ENCODE results near the gene TRRAP.

Gene TRRAP

GRCh38 chr7:98993024-98993897 lies 114.9 kb downstream of the TRRAP start:
- no peak for DNase-seq

- no peak for DNase-seq
These were observed 116.0 kb downstream of the TRRAP start for GRCh38 chr7:98994046-98994944.

- DNase-seq = no peak
These were observed 116.8 kb downstream of the TRRAP start for GRCh38 chr7:98995111-98995510.

- no peak for DNase-seq
These were observed 117.3 kb downstream of the TRRAP start for GRCh38 chr7:98995523-98996149.

- no peak for DNase-seq
These were observed 117.8 kb downstream of the TRRAP start for GRCh38 chr7:98996150-98996552.

- no peak for DNase-seq
These were observed 119.5 kb downstream of the TRRAP start for GRCh38 chr7:98997846-98998245.

- no peak for DNase-seq
These were observed 120.7 kb downstream of the TRRAP start for GRCh38 chr7:98998821-98999725.

GRCh38 chr7:99000196-99000903 lies 122.0 kb downstream of the TRRAP start:
- DNase-seq = no peak

- DNase-seq = no peak
These were observed 122.7 kb downstream of the TRRAP start for GRCh38 chr7:99000904-99001465.

GRCh38 chr7:99001482-99002147 lies 123.3 kb downstream of the TRRAP start:
- no peak for DNase-seq

- DNase-seq = no peak
These were observed 124.0 kb downstream of the TRRAP start for GRCh38 chr7:99002148-99002826.

GRCh38 chr7:99002827-99003212 lies 124.5 kb downstream of the TRRAP start:
- DNase-seq = no peak

- no peak for DNase-seq
These were observed 125.1 kb downstream of the TRRAP start for GRCh38 chr7:99003419-99003818.

GRCh38 chr7:99004216-99004615 lies 125.9 kb downstream of the TRRAP start:
- no peak for DNase-seq

GRCh38 chr7:99004781-99005500 lies 126.6 kb downstream of the TRRAP start:
- no peak for DNase-seq

GRCh38 chr7:99005776-99006175 lies 127.4 kb downstream of the TRRAP start:
- DNase-seq = no peak

GRCh38 chr7:99006739-99007424 lies 128.6 kb downstream of the TRRAP start:
- no peak for DNase-seq

- no peak for DNase-seq
These were observed 129.9 kb downstream of the TRRAP start for GRCh38 chr7:99008181-99008631.
